Activated CD8-positive, alpha-beta memory T cell treated with anti-CD3 and anti-CD28 coated beads for 1 hour (primary cell): Measurements from ENCODE around the gene ERFE.
A peak's percentile ranks its signal among the peaks of the same experiment; 100 is the strongest.
"Not testable (repeated sequence)": the region's sequence is repeated elsewhere in the genome, so short reads cannot be mapped to it uniquely, and the experiment has no call there.

ENCODE experiments used
- DNase-seq, 2 donors: peaks; one replicate each; pipeline ENCODE4 v3.0.0-alpha.2; 2020; ENCODE audit warnings: low read depth in 1 of 2; ENCODE audit errors: extremely low read depth in 1 of 2

ERFE gene

GRCh38 chr2:238168196-238169047 lies 9.7 kb downstream of the ERFE start:
- DNase-seq = no peak

DNA sequence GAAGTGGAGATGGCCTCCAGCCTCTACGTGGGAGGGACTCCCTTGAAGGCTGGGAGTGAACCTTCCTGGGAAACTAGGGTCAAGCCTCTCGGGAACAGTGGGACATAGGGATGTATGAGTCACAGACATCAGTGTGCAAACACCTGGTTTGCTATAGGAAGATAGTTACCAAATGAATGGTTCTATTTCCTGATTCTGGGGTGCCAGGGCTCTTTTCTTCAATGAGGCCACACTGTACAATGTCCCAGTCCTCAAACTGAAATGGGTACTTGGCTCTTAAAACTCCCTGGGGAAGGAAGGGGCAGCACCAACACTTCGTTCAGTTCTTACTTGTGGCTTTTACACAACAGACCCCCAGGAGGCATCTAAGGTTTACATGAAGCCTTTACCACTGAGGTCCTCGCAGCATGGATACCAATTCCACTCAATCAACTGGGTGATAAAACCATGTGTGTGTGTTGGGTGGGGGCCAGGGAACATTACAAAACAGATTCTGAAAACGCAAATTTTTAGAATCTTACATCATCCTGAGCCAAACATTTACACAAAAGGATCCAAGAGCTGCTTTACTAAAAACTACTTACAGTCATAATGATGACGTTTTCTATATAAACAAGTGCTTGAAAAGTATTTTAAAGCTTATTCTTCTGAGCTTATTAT lies 10.4 kb downstream of the ERFE start:
- DNase-seq = no peak

GRCh38 chr2:238169708-238170251 lies 11.0 kb downstream of the ERFE start:
- DNase-seq = no peak

DNA sequence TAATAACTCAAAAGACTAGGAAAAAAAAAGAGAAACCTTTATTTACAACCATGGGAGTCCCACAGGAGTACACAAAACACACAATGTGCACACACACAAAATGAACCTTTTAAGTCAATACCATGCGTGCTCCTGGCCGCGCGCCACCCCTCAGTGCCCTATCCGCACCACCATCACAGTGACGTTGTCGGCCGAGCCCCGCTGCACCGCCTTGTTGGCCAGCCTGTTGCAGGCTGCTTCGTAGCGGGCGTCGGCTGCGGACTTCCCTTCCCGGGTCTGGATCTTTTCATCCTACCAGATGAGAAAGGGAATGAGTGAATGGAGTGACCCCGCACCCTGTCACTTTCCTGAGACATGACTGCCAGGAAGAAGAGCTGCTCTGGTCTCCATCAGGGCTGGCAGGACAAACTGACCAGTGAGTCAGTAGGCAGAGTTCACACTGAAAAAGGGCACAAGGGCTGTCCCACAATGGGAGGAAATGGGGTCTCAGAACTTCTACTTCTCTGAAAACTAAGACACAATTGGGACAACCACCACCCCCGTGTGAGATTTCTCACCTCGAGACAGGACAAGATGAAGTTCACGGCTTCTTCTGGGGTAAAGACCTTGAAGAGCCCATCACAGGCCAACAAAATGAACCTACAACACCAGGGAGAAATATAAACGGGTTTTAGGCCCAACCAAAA lies 11.8 kb downstream of the ERFE start:
- DNase-seq = no peak

DNA sequence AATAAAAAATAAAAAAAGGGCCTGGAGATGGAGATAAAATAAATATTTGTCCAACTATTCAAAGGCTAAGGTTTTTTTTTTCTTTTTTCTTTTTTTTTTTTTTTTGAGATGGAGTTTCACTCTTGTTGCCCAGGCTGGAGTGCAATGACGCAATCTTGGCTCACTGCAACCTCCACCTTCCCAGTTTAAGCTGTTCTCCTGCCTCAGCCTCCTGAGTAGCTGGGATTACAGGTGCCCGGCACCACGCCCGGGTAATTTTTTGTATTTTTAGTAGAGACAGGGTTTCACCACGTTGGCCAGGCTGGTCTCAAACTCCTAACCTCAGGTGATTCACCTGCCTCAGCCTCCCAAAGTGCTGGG lies 12.3 kb downstream of the ERFE start:
- DNase-seq = not testable (repeated sequence)

DNA sequence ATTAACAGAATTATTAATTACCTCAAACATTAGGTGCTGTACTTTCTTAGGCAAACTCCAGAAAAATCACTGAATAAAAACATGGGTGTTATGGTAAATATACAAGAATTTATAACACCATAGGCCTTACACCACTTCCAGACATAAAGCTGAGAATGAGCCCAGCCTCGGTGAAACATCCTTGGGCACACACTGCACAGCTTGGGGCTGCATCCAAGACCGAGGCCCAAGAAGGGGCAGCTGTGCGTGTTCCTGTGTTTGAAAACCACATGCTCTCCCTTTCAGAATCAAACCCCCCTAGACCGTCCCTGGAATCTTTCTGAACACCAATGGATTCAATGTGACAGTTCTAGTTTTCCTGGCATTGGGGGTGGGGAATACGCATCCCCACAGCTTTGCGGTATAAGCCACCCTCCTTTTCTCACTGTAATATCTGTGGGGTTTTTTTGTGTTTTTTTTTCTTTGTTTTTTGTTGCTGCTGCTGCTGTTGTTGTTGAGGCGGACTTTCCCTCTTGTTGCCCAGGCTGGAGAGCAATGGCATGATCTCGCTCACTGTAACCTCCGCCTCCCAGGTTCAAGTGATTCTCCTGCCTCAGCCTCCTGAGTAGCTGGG lies 12.9 kb downstream of the ERFE start:
- no peak for DNase-seq

DNA sequence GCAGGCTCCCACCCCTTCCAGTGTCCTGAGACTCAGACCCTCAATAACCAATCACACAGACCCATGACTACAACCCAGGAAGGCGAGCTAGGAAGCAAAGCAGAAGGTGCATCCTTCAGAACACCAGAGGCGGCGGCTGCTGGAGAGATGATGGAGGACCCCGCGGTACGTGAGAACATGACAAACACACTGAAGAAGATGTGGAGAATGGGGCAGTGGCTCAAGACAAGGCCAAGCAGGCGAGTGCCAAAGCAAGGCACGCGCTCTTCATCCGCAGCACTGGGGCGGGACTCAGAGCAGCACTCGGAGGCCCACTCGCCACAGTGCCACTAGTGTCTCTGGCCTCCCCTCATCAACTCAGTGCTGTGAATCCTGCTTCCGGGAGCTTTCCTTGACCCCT lies 13.7 kb downstream of the ERFE start:
- no peak for DNase-seq

DNA sequence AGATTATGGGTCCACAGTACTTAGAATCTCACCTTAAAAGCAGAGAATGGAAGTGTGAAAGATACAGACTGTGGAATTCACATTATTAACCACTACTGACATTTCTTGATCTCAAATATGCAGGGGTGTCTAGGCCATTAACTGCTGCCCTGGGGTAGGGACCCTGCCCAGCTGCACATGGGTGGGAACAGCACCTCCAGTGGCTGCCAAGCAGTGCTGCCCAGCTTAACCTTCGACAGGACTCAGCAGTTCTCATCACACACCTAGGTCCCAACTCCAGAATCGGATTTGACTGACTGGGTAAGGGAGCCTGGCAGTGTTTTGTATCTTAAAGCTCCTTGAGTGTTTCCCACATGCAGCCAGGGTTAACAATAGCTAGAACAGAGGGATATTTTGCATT lies 14.9 kb downstream of the ERFE start:
- DNase-seq = no peak

DNA sequence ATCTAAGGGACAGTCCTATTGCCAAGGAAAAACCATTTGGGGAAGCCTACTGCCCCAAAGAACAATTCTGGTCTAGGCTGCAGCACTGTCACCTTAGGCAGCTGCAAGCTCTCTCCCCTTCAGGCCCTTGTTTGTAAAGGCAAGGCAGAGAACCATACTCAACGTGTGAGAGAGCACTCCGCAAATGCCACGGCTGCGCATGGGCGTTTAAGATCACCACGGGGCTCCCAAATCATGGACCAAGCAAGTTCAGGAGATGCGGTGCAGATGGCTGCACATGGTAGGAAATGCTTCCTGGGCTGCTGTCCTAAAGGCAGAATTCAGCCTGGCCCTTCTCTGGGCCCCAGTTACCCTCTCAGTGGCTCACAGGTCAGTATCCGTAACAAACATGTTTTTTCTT lies 15.5 kb downstream of the ERFE start:
- no peak for DNase-seq

DNA sequence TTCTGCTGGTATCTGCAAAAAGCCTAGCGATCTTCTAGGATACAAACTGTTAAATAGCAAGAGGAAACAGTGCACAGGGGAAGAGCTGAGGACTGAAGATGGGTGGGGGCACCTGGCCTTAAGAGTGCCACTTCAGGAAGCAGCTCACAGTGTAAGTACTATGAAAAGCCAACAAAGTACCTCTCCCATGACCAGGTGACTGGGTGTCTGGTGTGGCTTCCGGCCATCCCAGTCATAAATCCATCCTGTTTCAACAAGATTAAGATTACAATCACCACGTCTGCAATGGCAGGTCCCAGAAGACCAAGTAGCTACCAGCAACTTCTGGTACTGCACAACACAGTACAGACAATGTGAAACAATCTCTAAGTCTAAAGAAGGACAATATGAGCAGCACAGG lies 15.9 kb downstream of the ERFE start:
- DNase-seq = no peak

DNA sequence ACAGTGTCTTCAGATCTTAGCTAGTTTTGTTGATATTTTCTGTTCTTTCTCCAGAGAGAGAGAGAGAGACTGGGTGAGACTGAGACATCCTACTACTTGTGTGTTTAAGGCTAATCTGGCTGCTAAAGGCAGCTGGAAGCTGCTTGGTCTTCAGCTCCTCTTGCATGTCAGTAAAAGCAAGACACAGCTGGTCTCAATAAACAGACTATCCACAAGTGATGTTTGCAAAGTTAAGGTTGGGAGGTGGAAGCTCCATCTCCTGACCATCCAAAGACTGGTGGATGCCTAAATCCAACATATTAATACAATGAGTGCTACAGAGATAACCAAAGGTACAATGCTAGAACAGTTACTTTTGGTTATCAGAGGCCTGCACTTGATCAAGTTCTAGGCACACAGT lies 17.8 kb downstream of the ERFE start:
- no peak for DNase-seq

GRCh38 chr2:238180554-238180953 lies 21.8 kb downstream of the ERFE start:
- DNase-seq = no peak

GRCh38 chr2:238182362-238182761 lies 23.6 kb downstream of the ERFE start:
- DNase-seq = no peak

GRCh38 chr2:238183821-238184220 lies 25.1 kb downstream of the ERFE start:
- DNase-seq = no peak

- no peak for DNase-seq
These were observed 29.1 kb downstream of the ERFE start for GRCh38 chr2:238187618-238188548.

- DNase-seq = no peak
These were observed 31.7 kb downstream of the ERFE start for GRCh38 chr2:238190445-238190844.

DNA sequence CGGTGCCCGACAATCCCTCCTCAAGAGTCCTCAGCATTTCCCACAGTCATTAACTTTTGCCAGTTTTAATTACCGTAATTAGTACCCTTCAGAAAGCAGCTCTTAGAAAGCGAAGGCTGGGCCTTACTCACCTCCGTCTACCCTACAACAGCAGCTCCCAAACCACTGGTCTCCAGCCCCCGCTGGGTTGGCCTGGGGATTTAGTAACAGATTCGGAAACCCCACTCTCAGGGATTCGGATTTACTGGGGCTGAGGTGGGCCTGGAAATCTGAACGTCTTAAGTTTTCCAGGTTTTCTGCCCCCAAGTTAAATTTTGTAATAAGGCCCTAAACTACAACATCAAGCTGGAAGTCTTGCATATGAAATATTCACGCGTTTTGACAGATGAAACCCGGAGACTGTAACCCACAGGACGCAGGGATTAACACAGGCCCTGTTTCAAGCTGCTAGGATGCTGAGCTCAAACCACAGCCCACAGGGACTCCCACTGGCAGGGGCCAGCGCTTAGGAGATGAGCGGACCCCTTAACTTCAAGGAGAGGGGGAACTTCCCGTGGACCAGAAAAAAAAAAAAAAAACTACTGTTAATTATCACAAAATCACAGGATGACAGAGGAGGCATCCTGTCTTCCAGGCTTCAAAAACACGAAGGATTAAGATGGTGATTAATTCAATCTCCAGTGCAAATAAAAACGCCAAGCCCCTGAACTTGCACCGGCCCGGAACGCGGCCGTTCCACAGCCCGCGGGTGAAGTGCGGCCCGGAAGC lies 43.7 kb downstream of the ERFE start:
- no peak for DNase-seq

DNA sequence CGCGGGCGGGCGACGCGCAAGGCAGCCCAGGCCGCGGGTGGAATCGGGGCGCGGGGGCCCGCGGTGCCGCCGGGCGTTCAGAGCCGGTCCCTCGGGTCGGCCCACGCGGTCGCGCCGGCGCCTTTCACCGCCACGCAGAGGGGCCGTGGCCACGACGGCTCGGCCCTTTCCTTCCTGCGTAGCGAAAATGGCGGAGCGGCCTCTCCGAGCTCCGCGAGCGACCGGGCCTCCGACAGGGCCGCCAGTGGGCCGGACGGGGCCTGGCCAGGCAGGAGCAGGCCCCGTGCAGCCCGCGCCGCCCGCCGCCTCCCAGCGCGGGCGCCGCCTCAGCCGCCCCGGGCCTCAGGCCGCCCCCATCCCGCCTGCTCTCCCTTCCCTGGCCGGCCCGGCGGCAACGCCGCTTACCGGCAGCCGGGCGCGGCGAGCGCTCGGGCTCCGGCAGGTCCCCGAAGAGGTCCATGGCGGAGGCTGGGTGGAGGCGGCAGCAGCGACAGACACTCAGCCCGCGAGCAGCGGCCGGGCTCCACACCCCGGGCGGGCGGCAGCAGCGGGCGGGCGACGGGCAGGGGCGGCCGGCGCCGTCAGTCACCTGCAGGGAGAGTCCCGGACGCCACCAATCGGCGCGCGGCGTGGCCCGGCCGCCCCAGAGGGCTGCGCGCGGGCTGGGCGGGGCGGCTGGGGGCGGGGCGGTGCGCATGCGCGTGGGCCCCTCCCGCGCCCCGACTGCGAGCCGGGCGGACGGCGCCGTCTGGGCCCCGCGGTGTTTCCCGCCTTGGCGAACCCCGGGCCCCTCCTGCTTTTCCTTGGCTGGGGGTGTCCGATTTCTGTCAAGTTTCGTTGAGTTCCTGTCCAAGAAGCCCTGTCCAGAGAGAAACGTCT lies 44.6 kb downstream of the ERFE start, which contains the start of gene ILKAP:
ILKAP (minus strand) TSS at position 602 of the 879 bp plus-strand sequence; CDS start at position 460, 142 bp downstream.
- DNase-seq = peak; percentile 70 to 86
